Keratinocyte (primary cell): Measurements from ENCODE around the gene ADARB2.

Source experiments
- CTCF ChIP-seq, 3 experiments: IDR thresholded peaks in 1 of 3; conservative IDR thresholded peaks in 1 of 3; optimal IDR thresholded peaks in 1 of 3; 2 replicates in 2 of 3; 3 replicates in 1 of 3; pipeline versions ENCODE3 to v1.5.1; 2011; ENCODE audit warnings: low read length in 3 of 3, mild to moderate bottlenecking in 3 of 3, moderate library complexity in 2 of 3, control low read depth in 1 of 3, inconsistent platforms in 1 of 3; ENCODE audit not compliant: insufficient read depth in 2 of 3; ENCODE audit errors: extremely low read depth in 1 of 3
- EZH2 ChIP-seq: IDR thresholded peaks from one replicate; pipeline ENCODE4 v1.6.1; 2012; ENCODE audit warnings: inconsistent platforms, mild to moderate bottlenecking, low read length, moderate library complexity

DNA sequence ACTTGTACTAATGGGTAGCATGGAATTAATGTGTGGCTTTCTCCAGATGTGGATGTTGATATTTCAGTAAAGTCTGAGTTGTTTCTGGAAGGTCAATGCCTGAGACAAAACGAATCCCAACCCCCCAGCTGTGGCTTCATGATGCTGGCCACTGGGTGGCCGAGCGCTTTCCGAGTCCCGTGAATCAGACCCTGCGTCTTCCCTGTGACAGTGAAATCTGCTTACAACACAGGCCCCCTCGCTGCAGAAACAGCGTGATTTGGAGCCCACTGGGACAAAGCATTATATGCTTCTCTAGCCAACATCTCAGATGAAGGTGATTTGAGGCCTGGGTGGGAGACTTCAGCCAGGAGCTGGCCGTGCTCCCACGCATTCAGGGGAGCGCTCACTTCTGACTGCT lies 556.5 kb downstream of the ADARB2 start:
- no peak for TF ChIP-seq CTCF (optimal IDR thresholded peaks at IDR 0.05 in 1 of 3, IDR thresholded peaks at IDR 0.05 in 1 of 3, conservative IDR thresholded peaks at IDR 0.05 in 1 of 3; ENCODE audit: extremely low read depth in 1 of 3, insufficient read depth in 2 of 3, low read length in 3 of 3)
- no peak for TF ChIP-seq EZH2
